Neural cell (in vitro differentiated cells): ENCODE results near the gene CCS. TPM values are rescaled to one million over a fixed set of nuclear protein-coding genes. Genes with fewer than 3 reads are reported as not detected.

ENCODE experiments used
- H2AFZ ChIP-seq: fragments of 200-600, 300-800 bp; sonication (generic), shearing (Covaris generic); 2 replicates; pipeline ENCODE4 v1.6.0; 2014; ENCODE audit warnings: low read depth, mild to moderate bottlenecking, antibody characterized with exemption, low read length, moderate library complexity
- H3F3A ChIP-seq: fragments of 200-600 bp; shearing (Covaris generic); 2 replicates; pipeline ENCODE4 v1.6.1; 2016; ENCODE audit warnings: mild to moderate bottlenecking, moderate library complexity, mixed read lengths, antibody characterized with exemption, low read length; ENCODE audit not compliant: insufficient read depth, poor library complexity, severe bottlenecking
- H3K27ac ChIP-seq: fragments of 200-600, 300-800 bp; sonication (generic), shearing (Covaris generic); 2 replicates; pipeline ENCODE4 v1.5.1; 2014; ENCODE audit warnings: mild to moderate bottlenecking, low read length, moderate library complexity
- H3K27me3 ChIP-seq: fragments of 300-800, 200-600 bp; sonication (generic), shearing (Covaris generic); 2 replicates; pipeline ENCODE4 v1.6.0; 2014; ENCODE audit warnings: mild to moderate bottlenecking, low read depth, low read length, moderate library complexity; ENCODE audit not compliant: insufficient read depth
- H3K36me3 ChIP-seq: fragments of 300-800, 200-600 bp; sonication (generic), shearing (Covaris generic); 2 replicates; pipeline ENCODE4 v1.5.1; 2014; ENCODE audit warnings: mild to moderate bottlenecking, antibody characterized with exemption, low read length, moderate library complexity; ENCODE audit not compliant: insufficient read depth
- H3K4me2 ChIP-seq: fragments of 300-800, 200-600 bp; sonication (generic), shearing (Covaris generic); 2 replicates; pipeline ENCODE4 v1.6.0; 2014; ENCODE audit warnings: mild to moderate bottlenecking, low read length
- H3K4me3 ChIP-seq: fragments of 300-800, 200-600 bp; sonication (generic), shearing (Covaris generic); 2 replicates; pipeline ENCODE4 v1.5.1; 2014; ENCODE audit warnings: mild to moderate bottlenecking, low read length, moderate library complexity
- H3K79me2 ChIP-seq: fragments of 200-600 bp; shearing (Covaris generic); replicated peaks from 2 replicates; pipeline ENCODE4 v1.6.0; 2014; ENCODE audit warnings: mild to moderate bottlenecking, low read length, moderate library complexity; ENCODE audit not compliant: insufficient read depth
- H3K9ac ChIP-seq: fragments of 300-800, 200-600 bp; sonication (generic), shearing (Covaris generic); 2 replicates; pipeline ENCODE4 v1.6.1; 2016; ENCODE audit warnings: mild to moderate bottlenecking, low read length, mixed read lengths
- H3K9me2 ChIP-seq: fragments of 200-600 bp; shearing (Covaris generic); 2 replicates; pipeline ENCODE4 v1.6.1; 2016; ENCODE audit warnings: mild to moderate bottlenecking, low read length, mixed read lengths; ENCODE audit not compliant: insufficient read depth
- H3K9me3 ChIP-seq: fragments of 200-600, 300-800 bp; sonication (generic), shearing (Covaris generic); 2 replicates; pipeline ENCODE4 v1.6.1; 2016; ENCODE audit warnings: mild to moderate bottlenecking, mixed run types, low read length, moderate library complexity, mixed read lengths
- H4K20me1 ChIP-seq: fragments of 200-600 bp; shearing (Covaris generic); 2 replicates; pipeline ENCODE4 v1.6.1; 2016; ENCODE audit warnings: mild to moderate bottlenecking, mixed run types; ENCODE audit not compliant: insufficient read depth
- EP300 ChIP-seq: fragments of 450-650 bp; conservative IDR thresholded peaks from 2 replicates; pipeline ENCODE4 v1.6.1; 2014; ENCODE audit warnings: antibody characterized with exemption, mild to moderate bottlenecking, moderate library complexity; ENCODE audit not compliant: poor library complexity, severe bottlenecking
- EZH2 ChIP-seq: fragments of 200-600, 300-800 bp; shearing (Covaris generic), sonication (generic); IDR thresholded peaks from 2 replicates; pipeline ENCODE4 v1.6.1; 2014; ENCODE audit warnings: antibody characterized with exemption, low read length, borderline replicate concordance, mild to moderate bottlenecking; ENCODE audit not compliant: insufficient read depth, poor library complexity, severe bottlenecking
- MXI1 ChIP-seq: fragments of 450-650 bp; conservative IDR thresholded peaks from 2 replicates; pipeline ENCODE4 v1.6.1; 2014; ENCODE audit warnings: antibody characterized with exemption, mild to moderate bottlenecking; ENCODE audit not compliant: poor library complexity, severe bottlenecking
- POLR2AphosphoS5 ChIP-seq: IDR thresholded peaks from 2 replicates; pipeline ENCODE4 v1.6.1; 2012
- RAD21 ChIP-seq: fragments of 450-650 bp; conservative IDR thresholded peaks from 2 replicates; pipeline ENCODE4 v1.6.1; 2014; ENCODE audit warnings: antibody characterized with exemption, mild to moderate bottlenecking, moderate library complexity
- SMC3 ChIP-seq: fragments of 450-650 bp; conservative IDR thresholded peaks from 2 replicates; pipeline ENCODE4 v1.6.1; 2014; ENCODE audit warnings: antibody characterized with exemption, mild to moderate bottlenecking, moderate library complexity; ENCODE audit not compliant: poor library complexity
- TAF1 ChIP-seq: IDR thresholded peaks from 2 replicates; pipeline ENCODE4 v1.6.1; 2012; ENCODE audit warnings: low read depth
- polyA plus RNA-seq: library from polyadenylated mRNA; depleted of rRNA; stranded (reverse); fragments of >200 nt; gene quantifications from 2 replicates; pipeline ENCODE4 v1.2.3, GENCODE V29; 2014
- TF ChIP-seq, protein P1 (sequence below): IDR thresholded peaks from 2 replicates; pipeline ENCODE4 v1.6.1; 2012; ENCODE audit warnings: borderline replicate concordance
- TF ChIP-seq, protein P2 (sequence below): fragments of 450-650 bp; IDR thresholded peaks from 2 replicates; pipeline ENCODE4 v1.5.1; 2014; ENCODE audit warnings: antibody characterized with exemption, mild to moderate bottlenecking, moderate library complexity; ENCODE audit not compliant: poor library complexity, severe bottlenecking

Gene CCS
- polyA plus RNA-seq, 1 donor from 2014 or later: 40.8 TPM

DNA sequence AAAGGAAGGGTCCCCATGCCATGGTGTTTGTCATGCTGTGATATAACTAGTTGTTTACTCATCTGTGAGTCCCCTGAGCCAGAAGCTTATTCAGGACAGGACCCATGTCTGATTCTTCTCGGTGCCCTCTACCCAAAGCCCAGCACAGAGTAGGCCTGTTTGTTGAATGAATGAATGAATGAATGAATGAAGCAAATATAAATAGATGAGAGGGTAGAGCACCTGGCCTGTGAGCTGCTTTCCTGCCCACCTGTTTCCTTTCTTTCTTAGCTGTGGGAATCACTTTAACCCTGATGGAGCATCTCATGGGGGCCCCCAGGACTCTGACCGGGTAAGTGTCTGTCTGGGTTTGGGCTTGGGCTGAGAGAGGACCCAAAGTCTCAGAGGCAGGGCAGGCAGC is 7.2 kb downstream of the CCS start:
- Histone ChIP-seq H3K9me2 (no peaks in the 10 kb centered on the region), H3K9ac (no peak overlapping the region), H3K27me3 (no peaks in the 10 kb centered on the region), H4K20me1 (no peaks in the 10 kb centered on the region), H3F3A (no peaks in the 10 kb centered on the region), H2AFZ (no peak overlapping the region), H3K36me3 (no peaks in the 10 kb centered on the region), H3K79me2 (no peaks in the 10 kb centered on the region), H3K9me3 (no peaks in the 10 kb centered on the region), H3K4me2 (no peak overlapping the region), H3K27ac (no peak overlapping the region), H3K4me3 (no peak overlapping the region)
- TF ChIP-seq, protein P1, sequence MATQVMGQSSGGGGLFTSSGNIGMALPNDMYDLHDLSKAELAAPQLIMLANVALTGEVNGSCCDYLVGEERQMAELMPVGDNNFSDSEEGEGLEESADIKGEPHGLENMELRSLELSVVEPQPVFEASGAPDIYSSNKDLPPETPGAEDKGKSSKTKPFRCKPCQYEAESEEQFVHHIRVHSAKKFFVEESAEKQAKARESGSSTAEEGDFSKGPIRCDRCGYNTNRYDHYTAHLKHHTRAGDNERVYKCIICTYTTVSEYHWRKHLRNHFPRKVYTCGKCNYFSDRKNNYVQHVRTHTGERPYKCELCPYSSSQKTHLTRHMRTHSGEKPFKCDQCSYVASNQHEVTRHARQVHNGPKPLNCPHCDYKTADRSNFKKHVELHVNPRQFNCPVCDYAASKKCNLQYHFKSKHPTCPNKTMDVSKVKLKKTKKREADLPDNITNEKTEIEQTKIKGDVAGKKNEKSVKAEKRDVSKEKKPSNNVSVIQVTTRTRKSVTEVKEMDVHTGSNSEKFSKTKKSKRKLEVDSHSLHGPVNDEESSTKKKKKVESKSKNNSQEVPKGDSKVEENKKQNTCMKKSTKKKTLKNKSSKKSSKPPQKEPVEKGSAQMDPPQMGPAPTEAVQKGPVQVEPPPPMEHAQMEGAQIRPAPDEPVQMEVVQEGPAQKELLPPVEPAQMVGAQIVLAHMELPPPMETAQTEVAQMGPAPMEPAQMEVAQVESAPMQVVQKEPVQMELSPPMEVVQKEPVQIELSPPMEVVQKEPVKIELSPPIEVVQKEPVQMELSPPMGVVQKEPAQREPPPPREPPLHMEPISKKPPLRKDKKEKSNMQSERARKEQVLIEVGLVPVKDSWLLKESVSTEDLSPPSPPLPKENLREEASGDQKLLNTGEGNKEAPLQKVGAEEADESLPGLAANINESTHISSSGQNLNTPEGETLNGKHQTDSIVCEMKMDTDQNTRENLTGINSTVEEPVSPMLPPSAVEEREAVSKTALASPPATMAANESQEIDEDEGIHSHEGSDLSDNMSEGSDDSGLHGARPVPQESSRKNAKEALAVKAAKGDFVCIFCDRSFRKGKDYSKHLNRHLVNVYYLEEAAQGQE: no peak
- no peak for TF ChIP-seq POLR2AphosphoS5
- TF ChIP-seq EP300: no peak
- TF ChIP-seq SMC3: no peak
- no peak for TF ChIP-seq RAD21
- TF ChIP-seq TAF1: no peak
- no peak for TF ChIP-seq EZH2
- TF ChIP-seq MXI1: no peak
- TF ChIP-seq, protein P2, sequence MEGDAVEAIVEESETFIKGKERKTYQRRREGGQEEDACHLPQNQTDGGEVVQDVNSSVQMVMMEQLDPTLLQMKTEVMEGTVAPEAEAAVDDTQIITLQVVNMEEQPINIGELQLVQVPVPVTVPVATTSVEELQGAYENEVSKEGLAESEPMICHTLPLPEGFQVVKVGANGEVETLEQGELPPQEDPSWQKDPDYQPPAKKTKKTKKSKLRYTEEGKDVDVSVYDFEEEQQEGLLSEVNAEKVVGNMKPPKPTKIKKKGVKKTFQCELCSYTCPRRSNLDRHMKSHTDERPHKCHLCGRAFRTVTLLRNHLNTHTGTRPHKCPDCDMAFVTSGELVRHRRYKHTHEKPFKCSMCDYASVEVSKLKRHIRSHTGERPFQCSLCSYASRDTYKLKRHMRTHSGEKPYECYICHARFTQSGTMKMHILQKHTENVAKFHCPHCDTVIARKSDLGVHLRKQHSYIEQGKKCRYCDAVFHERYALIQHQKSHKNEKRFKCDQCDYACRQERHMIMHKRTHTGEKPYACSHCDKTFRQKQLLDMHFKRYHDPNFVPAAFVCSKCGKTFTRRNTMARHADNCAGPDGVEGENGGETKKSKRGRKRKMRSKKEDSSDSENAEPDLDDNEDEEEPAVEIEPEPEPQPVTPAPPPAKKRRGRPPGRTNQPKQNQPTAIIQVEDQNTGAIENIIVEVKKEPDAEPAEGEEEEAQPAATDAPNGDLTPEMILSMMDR: no peak

DNA sequence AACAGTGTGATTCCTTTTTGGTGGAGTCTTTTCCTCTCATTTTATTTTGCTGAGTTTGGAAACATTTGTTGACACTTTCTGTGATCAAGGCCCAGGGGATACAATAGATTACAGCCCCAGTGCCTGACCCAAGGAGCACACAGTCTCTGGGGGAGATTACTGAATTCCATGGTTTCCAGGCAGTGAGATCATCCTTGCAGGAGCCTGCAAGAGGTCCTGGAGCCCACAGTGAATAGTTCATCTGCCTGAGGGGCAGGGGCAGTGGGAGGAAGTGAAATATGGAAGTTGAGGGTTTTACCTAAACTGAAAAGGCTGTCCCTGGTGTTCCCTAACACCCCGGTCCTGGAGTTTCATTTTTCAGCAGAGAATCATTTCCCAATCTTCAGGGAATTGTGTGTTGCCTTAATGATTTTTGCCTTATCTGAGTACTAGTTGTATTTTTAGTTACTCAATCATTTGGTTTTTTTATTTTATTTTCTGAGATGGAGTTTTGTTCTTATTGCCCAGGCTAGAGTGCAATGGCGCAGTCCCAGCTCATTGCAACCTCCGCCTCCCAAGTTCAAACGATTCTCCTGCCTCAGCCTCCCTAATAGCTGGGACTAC is 7.7 kb downstream of the CCS start:
- Histone ChIP-seq H3K79me2 (no peaks in the 10 kb centered on the region), H3K4me3 (no peak overlapping the region), H3K27me3 (no peaks in the 10 kb centered on the region), H3K9me2 (no peaks in the 10 kb centered on the region), H3K36me3 (no peaks in the 10 kb centered on the region), H4K20me1 (no peaks in the 10 kb centered on the region), H3K9ac (no peak overlapping the region), H3K27ac (no peak overlapping the region), H2AFZ (no peak overlapping the region), H3K4me2 (no peak overlapping the region), H3F3A (no peaks in the 10 kb centered on the region), H3K9me3 (no peaks in the 10 kb centered on the region)
- TF ChIP-seq TAF1: no peak
- no peak for TF ChIP-seq RAD21
- TF ChIP-seq, protein P2: no peak
- TF ChIP-seq, protein P1: no peak
- no peak for TF ChIP-seq SMC3
- no peak for TF ChIP-seq POLR2AphosphoS5
- TF ChIP-seq EZH2: no peak
- no peak for TF ChIP-seq MXI1
- TF ChIP-seq EP300: no peak
